Measurements from ENCODE around the gene CNPY1.

Gene CNPY1

DNA sequence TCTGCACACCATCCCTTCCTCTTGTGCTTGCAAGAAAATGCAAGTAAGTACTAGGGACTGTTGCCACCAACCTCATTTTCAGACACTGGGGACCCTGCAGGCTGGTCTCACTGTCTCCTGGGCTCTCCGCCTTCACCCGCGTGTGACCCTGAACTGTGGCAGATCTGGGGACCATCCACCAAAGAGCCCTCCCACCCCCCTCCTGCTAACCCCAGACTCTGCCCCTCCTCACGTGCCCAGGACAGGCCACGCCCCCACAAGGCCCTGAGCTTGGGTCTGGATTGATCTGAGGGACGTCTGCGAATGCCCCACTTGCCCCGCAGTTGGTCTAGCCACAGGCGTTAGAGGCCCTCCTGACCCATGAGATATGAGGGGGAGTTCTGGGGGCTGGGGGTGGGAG, 8.1 kb downstream of the CNPY1 start:
- TF ChIP-seq YY1 (IDR thresholded peaks at IDR 0.05; ENCODE audit: low read depth) (no peak), EGR1 (IDR thresholded peaks at IDR 0.05) (no peak), NFIC (IDR thresholded peaks at IDR 0.05) (no peak), CEBPB (IDR thresholded peaks at IDR 0.05) (no peak), REST (IDR thresholded peaks at IDR 0.05; ENCODE audit: low read depth) (no peak), RAD21 (IDR thresholded peaks at IDR 0.05; ENCODE audit: low read depth) (no peak), ZBTB7A (IDR thresholded peaks at IDR 0.05; ENCODE audit: low read depth) (no peak), TEAD4 (IDR thresholded peaks at IDR 0.05) (no peak), TAF1 (IDR thresholded peaks at IDR 0.05; ENCODE audit: low read depth) (no peak), FOXM1 (IDR thresholded peaks at IDR 0.05; ENCODE audit: borderline replicate concordance, low read depth) (no peak), CREB1 (IDR thresholded peaks at IDR 0.05; ENCODE audit: low read depth) (no peak), EP300 (IDR thresholded peaks at IDR 0.05; ENCODE audit: borderline replicate concordance) (no peak), MAX (IDR thresholded peaks at IDR 0.05) (no peak)
- TF ChIP-seq, protein P1, sequence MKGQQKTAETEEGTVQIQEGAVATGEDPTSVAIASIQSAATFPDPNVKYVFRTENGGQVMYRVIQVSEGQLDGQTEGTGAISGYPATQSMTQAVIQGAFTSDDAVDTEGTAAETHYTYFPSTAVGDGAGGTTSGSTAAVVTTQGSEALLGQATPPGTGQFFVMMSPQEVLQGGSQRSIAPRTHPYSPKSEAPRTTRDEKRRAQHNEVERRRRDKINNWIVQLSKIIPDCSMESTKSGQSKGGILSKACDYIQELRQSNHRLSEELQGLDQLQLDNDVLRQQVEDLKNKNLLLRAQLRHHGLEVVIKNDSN (IDR thresholded peaks at IDR 0.05): no peak

DNA sequence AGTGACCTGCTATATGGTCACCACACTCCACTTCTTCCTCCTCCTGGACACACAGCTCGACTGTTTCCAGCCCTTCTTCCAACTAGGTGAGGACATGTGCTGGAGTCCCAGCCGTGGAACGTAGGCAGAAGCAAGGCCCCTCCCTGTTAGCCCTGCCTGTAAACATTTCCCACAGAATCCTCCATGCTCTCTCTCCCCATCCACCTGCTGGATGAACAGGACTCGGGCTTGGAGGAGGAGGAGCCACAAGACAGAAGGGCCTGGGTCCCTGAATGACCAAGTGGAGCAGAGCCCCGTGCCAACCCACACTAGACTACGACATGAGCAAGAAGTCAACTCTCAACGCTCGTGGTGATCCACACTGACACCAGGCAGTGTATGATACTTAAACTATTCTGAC, 9.9 kb downstream of the CNPY1 start:
- TF ChIP-seq NFIC (IDR thresholded peaks at IDR 0.05): no peak
- TF ChIP-seq EGR1 (IDR thresholded peaks at IDR 0.05): no peak
- TF ChIP-seq EP300 (IDR thresholded peaks at IDR 0.05; ENCODE audit: borderline replicate concordance): no peak
- no peak for TF ChIP-seq ZBTB7A (IDR thresholded peaks at IDR 0.05; ENCODE audit: low read depth)
- TF ChIP-seq, protein P1 (IDR thresholded peaks at IDR 0.05): no peak
- no peak for TF ChIP-seq REST (IDR thresholded peaks at IDR 0.05; ENCODE audit: low read depth)
- TF ChIP-seq CEBPB (IDR thresholded peaks at IDR 0.05): no peak
- TF ChIP-seq MAX (IDR thresholded peaks at IDR 0.05): no peak
- no peak for TF ChIP-seq TAF1 (IDR thresholded peaks at IDR 0.05; ENCODE audit: low read depth)
- TF ChIP-seq TEAD4 (IDR thresholded peaks at IDR 0.05): no peak
- no peak for TF ChIP-seq TCF12 (IDR thresholded peaks at IDR 0.05; ENCODE audit: low read depth)
- no peak for TF ChIP-seq YY1 (IDR thresholded peaks at IDR 0.05; ENCODE audit: low read depth)
- TF ChIP-seq FOXM1 (IDR thresholded peaks at IDR 0.05; ENCODE audit: borderline replicate concordance, low read depth): no peak
- no peak for TF ChIP-seq CREB1 (IDR thresholded peaks at IDR 0.05; ENCODE audit: low read depth)
- no peak for TF ChIP-seq RAD21 (IDR thresholded peaks at IDR 0.05; ENCODE audit: low read depth)

GRCh38 chr7:155534691-155535090, 11.7 kb downstream of the CNPY1 start:
- TF ChIP-seq RAD21 (IDR thresholded peaks at IDR 0.05; ENCODE audit: low read depth) (no peak), MAX (IDR thresholded peaks at IDR 0.05) (no peak)

DNA sequence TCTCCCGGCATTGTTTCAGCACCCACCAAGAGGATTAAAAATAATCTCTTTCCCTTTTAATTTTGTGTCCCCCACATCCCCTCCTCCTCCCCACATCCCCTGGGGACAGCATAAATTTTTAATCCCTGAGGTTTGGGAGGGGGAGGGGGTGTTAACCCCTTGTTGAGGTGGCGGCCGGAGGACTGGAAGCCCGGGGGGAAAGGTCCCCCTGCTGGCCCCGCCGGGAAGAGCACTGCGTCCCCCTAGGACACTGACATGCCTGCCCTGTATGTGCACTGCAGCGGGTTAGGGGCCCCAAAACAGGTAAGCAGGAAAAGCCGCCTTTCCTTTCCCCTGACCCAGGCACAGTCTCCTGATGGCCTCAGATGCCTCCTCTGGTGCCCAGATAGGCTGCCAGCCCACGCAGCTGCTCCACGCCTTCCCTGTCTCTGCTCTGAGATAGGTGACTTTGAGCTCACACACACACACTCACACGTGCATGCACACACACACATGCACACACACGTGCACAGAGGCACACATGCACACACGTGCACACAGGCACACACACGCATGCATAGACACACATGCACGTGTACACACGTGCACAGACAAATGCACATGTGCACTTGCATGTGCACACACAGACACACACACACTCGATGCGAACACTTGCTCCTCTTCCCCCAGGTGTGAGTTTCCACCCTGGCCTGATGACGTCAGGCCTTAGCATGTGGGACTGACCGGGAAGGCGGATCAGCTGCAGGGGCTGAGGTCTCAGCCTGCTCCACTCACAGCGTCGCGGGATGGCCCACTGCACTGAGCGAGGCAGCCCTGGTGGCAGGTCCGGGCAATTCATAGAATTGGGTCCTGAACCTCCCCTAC, 12.3 kb downstream of the CNPY1 start:
- no peak for TF ChIP-seq EGR1 (IDR thresholded peaks at IDR 0.05)
- TF ChIP-seq CREB1 (IDR thresholded peaks at IDR 0.05; ENCODE audit: low read depth): no peak
- TF ChIP-seq MAX (IDR thresholded peaks at IDR 0.05): no peak

- no peak for TF ChIP-seq YY1 (IDR thresholded peaks at IDR 0.05; ENCODE audit: low read depth)
- no peak for TF ChIP-seq ZBTB7A (IDR thresholded peaks at IDR 0.05; ENCODE audit: low read depth)
- TF ChIP-seq TCF12 (IDR thresholded peaks at IDR 0.05; ENCODE audit: low read depth): no peak
- no peak for TF ChIP-seq TEAD4 (IDR thresholded peaks at IDR 0.05)
- no peak for TF ChIP-seq FOXM1 (IDR thresholded peaks at IDR 0.05; ENCODE audit: borderline replicate concordance, low read depth)
- TF ChIP-seq, protein P1 (IDR thresholded peaks at IDR 0.05): no peak
- TF ChIP-seq EP300 (IDR thresholded peaks at IDR 0.05; ENCODE audit: borderline replicate concordance): no peak
- no peak for TF ChIP-seq MAX (IDR thresholded peaks at IDR 0.05)
- no peak for TF ChIP-seq CREB1 (IDR thresholded peaks at IDR 0.05; ENCODE audit: low read depth)
- TF ChIP-seq CEBPB (IDR thresholded peaks at IDR 0.05): no peak
These were observed 13.1 kb downstream of the CNPY1 start for GRCh38 chr7:155533120-155533826.
